Astrocyte (in vitro differentiated cells and primary cell): Measurements from ENCODE around the gene EEA1. TPM values are rescaled to one million over a fixed set of nuclear protein-coding genes. Genes with fewer than 3 reads are reported as not detected.

Experiments
- DNase-seq: peaks from one replicate; pipeline ENCODE4 v3.0.0-alpha.2; 2010; ENCODE audit warnings: low read depth
- FAIRE-seq: peaks from 2 replicates; lab custom pipeline; 2011; peaks lifted over from hg19 to GRCh38; lab: Jason Lieb, UNC
- H2AFZ ChIP-seq: 2 replicates; pipeline ENCODE4 v1.6.0; 2012; ENCODE audit warnings: low read depth, low read length, inconsistent platforms
- H3K27ac ChIP-seq: 2 replicates; pipeline ENCODE4 v1.5.1; 2011; ENCODE audit warnings: low read depth, low read length, inconsistent platforms
- H3K27me3 ChIP-seq: 2 replicates; pipeline ENCODE4 v1.6.0; 2011; ENCODE audit warnings: low read length, inconsistent platforms; ENCODE audit not compliant: insufficient read depth
- H3K36me3 ChIP-seq: 2 replicates; pipeline ENCODE4 v1.5.1; 2011; ENCODE audit warnings: low read length, inconsistent platforms; ENCODE audit not compliant: insufficient read depth
- H3K4me1 ChIP-seq: 2 replicates; pipeline ENCODE4 v1.5.1; 2011; ENCODE audit warnings: low read length, inconsistent platforms; ENCODE audit not compliant: insufficient read depth
- H3K4me2 ChIP-seq: 2 replicates; pipeline ENCODE4 v1.6.0; 2012; ENCODE audit warnings: low read length, inconsistent platforms
- H3K4me3 ChIP-seq: 2 replicates; pipeline ENCODE4 v1.5.1; 2011; ENCODE audit warnings: low read depth, mild to moderate bottlenecking, low read length, inconsistent platforms; ENCODE audit not compliant: insufficient read depth
- H3K79me2 ChIP-seq: 2 replicates; pipeline ENCODE4 v1.6.0; 2012; ENCODE audit warnings: mild to moderate bottlenecking, low read length, inconsistent platforms; ENCODE audit not compliant: insufficient read depth
- H3K9ac ChIP-seq: 2 replicates; pipeline ENCODE4 v1.6.0; 2012; ENCODE audit warnings: mild to moderate bottlenecking, low read length, inconsistent platforms
- H3K9me3 ChIP-seq: 2 replicates; pipeline ENCODE4 v1.5.1; 2012; ENCODE audit warnings: low read depth, mild to moderate bottlenecking, low read length, inconsistent platforms; ENCODE audit not compliant: insufficient read depth
- H4K20me1 ChIP-seq: 2 replicates; pipeline ENCODE4 v1.6.0; 2012; ENCODE audit warnings: low read length, inconsistent platforms; ENCODE audit not compliant: insufficient read depth
- H3K27ac Mint-ChIP-seq: one replicate; pipeline ENCODE4 v1.8.0; 2021; ENCODE audit warnings: mild to moderate bottlenecking, mixed read lengths; ENCODE audit not compliant: unreplicated experiment
- H3K27me3 Mint-ChIP-seq: one replicate; pipeline ENCODE4 v1.8.0; 2021; ENCODE audit warnings: low read depth, mixed read lengths; ENCODE audit not compliant: unreplicated experiment
- H3K36me3 Mint-ChIP-seq: one replicate; pipeline ENCODE4 v1.8.0; 2021; ENCODE audit warnings: low read depth, mixed read lengths; ENCODE audit not compliant: unreplicated experiment
- H3K4me1 Mint-ChIP-seq: one replicate; pipeline ENCODE4 v1.8.0; 2021; ENCODE audit warnings: low read depth, mixed read lengths; ENCODE audit not compliant: unreplicated experiment
- H3K4me3 Mint-ChIP-seq: one replicate; pipeline ENCODE4 v1.8.0; 2021; ENCODE audit warnings: mild to moderate bottlenecking, moderate library complexity, mixed read lengths; ENCODE audit not compliant: unreplicated experiment
- H3K9me3 Mint-ChIP-seq: one replicate; pipeline ENCODE4 v1.8.0; 2021; ENCODE audit warnings: mild to moderate bottlenecking, mixed read lengths; ENCODE audit not compliant: unreplicated experiment
- EZH2 ChIP-seq: IDR thresholded peaks from 2 replicates; pipeline ENCODE4 v1.6.1; 2012; ENCODE audit warnings: mild to moderate bottlenecking, low read length, inconsistent platforms; ENCODE audit not compliant: insufficient read depth
- total RNA-seq: library from RNA; stranded (reverse); gene quantifications from 2 replicates; pipeline ENCODE4 v1.2.1, GENCODE V29; 2021
- TF ChIP-seq, protein P1 (sequence below): IDR thresholded peaks from 2 replicates; pipeline ENCODE4 v1.5.1; 2011; ENCODE audit warnings: low read depth, mild to moderate bottlenecking, inconsistent platforms, low read length, moderate library complexity; ENCODE audit not compliant: insufficient read depth

EEA1 gene
- total RNA-seq, 1 donor from 2014 or later, result 36.5 TPM

DNA sequence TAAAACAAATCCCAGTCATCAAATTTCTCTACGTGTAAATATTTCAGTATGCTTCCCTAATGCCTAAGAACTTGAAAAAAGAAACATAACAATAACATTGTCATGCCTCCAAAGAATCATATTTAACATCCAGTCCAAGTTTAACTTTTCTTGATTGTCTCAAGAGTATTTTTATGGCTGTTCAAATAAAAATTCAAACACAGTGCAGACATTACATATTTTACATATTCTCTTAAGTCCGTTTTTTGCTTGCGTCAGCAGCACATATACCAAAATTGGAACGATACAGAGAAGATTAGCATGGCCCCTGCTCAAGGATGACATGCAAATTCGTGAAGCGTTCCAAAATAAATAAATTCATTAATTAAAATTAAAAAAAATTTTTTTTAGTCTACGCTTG lies 23.3 kb upstream of the EEA1 start:
- Histone ChIP-seq H3K79me2 (no peaks in the 10 kb centered on the region), H3K27ac (no peak overlapping the region), H3K4me2 (no peak overlapping the region), H3K27me3 (no peaks in the 10 kb centered on the region), H3K4me3 (no peak overlapping the region), H3K9me3 (peaks cover 10% of the 10 kb centered on the region), H3K9ac (no peak overlapping the region), H3K4me1 (no peaks in the 10 kb centered on the region), H4K20me1 (no peaks in the 10 kb centered on the region), H3K36me3 (no peaks in the 10 kb centered on the region), H2AFZ (no peak overlapping the region)
- FAIRE-seq, result no peak
- Mint-ChIP-seq H3K27ac (no peak overlapping the region), H3K36me3 (no peaks in the 10 kb centered on the region), H3K27me3 (no peaks in the 10 kb centered on the region), H3K4me1 (peaks cover 9% of the 10 kb centered on the region), H3K9me3 (peaks cover 5% of the 10 kb centered on the region), H3K4me3 (no peak overlapping the region)
- no peak for DNase-seq
- TF ChIP-seq, protein P1, sequence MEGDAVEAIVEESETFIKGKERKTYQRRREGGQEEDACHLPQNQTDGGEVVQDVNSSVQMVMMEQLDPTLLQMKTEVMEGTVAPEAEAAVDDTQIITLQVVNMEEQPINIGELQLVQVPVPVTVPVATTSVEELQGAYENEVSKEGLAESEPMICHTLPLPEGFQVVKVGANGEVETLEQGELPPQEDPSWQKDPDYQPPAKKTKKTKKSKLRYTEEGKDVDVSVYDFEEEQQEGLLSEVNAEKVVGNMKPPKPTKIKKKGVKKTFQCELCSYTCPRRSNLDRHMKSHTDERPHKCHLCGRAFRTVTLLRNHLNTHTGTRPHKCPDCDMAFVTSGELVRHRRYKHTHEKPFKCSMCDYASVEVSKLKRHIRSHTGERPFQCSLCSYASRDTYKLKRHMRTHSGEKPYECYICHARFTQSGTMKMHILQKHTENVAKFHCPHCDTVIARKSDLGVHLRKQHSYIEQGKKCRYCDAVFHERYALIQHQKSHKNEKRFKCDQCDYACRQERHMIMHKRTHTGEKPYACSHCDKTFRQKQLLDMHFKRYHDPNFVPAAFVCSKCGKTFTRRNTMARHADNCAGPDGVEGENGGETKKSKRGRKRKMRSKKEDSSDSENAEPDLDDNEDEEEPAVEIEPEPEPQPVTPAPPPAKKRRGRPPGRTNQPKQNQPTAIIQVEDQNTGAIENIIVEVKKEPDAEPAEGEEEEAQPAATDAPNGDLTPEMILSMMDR, result no peak
- no peak for TF ChIP-seq EZH2

DNA sequence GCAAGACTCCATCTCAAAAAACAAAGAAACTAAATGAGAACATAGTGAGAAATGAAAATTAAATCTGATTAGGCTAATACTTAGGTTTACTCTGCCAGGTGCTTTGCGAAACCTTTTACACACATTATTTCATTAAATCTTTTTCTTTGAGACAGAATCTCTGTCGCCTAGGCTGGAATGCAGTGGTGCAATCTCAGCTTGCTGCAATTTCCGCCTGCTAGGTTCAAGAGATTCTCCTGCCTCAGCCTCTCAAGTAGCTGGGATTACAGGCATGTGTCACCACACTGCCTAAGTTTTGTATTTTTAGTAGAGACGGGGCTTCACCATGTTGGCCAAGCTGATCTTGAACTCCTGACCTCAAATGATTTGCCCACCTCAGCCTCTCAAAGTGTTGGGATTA lies 21.9 kb upstream of the EEA1 start:
- Histone ChIP-seq H2AFZ (no peak overlapping the region), H3K4me1 (no peaks in the 10 kb centered on the region), H3K9me3 (peaks cover 7% of the 10 kb centered on the region), H3K4me2 (no peak overlapping the region), H3K27me3 (no peaks in the 10 kb centered on the region), H4K20me1 (no peaks in the 10 kb centered on the region), H3K27ac (no peak overlapping the region), H3K4me3 (no peak overlapping the region), H3K36me3 (no peaks in the 10 kb centered on the region), H3K9ac (no peak overlapping the region), H3K79me2 (no peaks in the 10 kb centered on the region)
- Mint-ChIP-seq H3K4me3 (no peak overlapping the region), H3K36me3 (no peaks in the 10 kb centered on the region), H3K4me1 (peaks cover under 1% of the 10 kb centered on the region), H3K27ac (no peak overlapping the region), H3K27me3 (no peaks in the 10 kb centered on the region), H3K9me3 (peaks cover 5% of the 10 kb centered on the region)
- no peak for TF ChIP-seq EZH2
- TF ChIP-seq, protein P1, result no peak
- DNase-seq (no peak), FAIRE-seq (no peak)

DNA sequence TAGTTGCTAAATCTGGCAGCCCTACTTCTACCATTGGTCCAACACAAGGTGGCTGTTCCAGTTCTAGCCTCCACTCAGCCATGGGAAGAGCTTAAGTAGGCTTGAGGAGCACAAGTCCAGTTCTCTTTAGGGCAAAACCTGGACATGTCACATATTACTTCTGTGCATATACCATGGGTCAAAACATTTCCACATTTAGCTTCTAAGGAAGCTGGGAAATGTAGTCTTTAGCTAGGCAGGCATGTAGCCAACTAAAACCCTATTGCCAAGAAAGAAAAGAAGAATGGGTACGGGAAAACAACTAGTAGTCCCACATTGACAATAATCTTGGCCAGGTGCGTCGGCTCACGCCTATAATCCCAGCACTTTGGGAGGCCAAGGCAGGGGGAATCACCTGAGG lies 20.9 kb upstream of the EEA1 start:
- H3K27ac Mint-ChIP-seq, result no peak overlapping the region
- Histone ChIP-seq H3K4me1 (no peaks in the 10 kb centered on the region), H3K9me3 (peaks cover 7% of the 10 kb centered on the region), H3K27ac (no peak overlapping the region), H3K36me3 (no peaks in the 10 kb centered on the region), H3K4me2 (no peak overlapping the region), H3K79me2 (no peaks in the 10 kb centered on the region), H3K9ac (no peak overlapping the region), H3K27me3 (no peaks in the 10 kb centered on the region), H3K4me3 (no peak overlapping the region), H4K20me1 (no peaks in the 10 kb centered on the region), H2AFZ (no peak overlapping the region)
- DNase-seq, result no peak
- H3K4me3 Mint-ChIP-seq, result no peak overlapping the region
- peaks cover 5% of the 10 kb centered on the region for H3K9me3 Mint-ChIP-seq
- H3K27me3 Mint-ChIP-seq, result no peaks in the 10 kb centered on the region
- no peaks in the 10 kb centered on the region for H3K36me3 Mint-ChIP-seq
- TF ChIP-seq, protein P1, result no peak
- TF ChIP-seq EZH2, result no peak
- H3K4me1 Mint-ChIP-seq, result no peaks in the 10 kb centered on the region
- FAIRE-seq, result no peak
